Medulla oblongata (tissue), 1 donor: ENCODE measurements around the gene PARP3.

Experiments
- DNase-seq: peaks from one replicate; pipeline ENCODE4 v3.0.0-alpha.2; 2015; ENCODE audit errors: extremely low spot score

The PARP3 gene

DNA sequence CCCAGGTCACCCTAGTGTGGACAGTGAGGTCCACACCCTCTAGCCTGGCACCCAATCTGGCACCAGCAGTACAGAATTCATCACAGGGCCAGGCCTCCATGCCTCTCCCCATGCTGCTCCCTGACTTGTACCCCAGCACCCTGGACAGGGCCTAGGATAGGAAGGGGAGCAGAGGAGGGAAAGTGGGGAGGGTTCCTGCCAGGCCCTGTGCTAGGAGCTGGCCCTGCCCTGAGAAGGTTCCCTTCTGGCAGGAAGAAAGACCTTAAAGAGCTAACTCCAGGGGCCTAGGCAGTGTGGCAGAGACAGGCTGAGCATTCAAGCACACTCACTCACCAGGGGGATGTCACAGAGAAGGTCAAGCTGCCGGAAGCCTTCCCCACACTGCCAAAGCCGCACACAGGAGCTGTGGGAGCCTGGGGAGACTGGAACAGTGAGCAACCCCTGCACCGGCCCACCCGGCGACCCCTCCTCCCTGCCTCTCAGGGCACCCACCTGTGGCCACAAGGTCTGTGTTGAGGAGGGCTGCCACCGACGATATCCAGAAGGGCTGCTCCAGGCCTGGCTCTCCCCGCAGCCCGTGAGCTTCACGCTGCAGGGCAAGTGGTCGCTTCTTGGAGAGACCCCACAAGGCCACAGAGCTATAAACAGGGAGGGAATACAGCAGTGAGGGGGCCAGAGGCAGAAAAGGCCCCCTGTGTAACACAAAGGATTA lies 7.9 kb upstream of the PARP3 start:
- DNase-seq: no peak

DNA sequence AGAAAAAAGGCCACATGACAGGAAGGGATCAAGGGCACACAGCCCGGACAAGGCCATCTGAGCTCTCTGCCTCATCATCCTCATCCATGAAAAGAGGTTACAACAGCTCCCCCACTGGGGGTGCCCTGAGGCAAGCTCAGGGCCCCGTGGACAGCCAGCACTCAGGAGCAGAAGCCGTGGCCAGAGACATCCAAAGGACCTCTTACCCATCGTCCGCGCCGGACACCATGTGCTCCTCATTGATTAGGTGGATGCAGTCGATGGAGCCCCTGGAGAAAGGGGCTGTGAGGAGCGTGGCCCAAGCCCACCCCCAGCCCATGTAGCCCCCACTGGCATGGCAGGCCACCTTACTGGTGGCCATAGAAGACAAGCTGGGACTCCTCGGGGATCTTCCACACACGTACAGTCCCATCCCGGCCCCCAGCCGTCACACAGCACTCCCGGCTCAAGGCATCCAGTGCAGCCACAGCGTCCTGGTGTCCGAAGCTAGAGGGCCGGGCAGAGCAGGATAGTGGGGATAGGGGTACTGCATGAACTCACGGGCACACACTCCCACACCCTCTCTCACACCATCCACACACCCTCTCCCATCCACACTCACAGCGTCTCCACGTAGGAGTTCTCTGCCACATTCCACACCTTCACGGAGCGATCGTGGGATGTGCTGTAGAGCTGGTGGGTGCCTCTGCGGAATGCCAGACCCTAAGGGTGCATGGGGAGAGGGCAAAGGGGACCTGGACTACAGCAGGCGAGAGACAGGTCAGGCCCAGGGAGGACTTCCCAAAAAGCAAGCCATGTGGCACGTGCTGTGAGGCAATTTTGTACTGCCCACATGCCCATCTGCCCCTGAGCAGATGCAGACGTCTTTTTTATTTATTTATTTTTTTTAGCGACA lies 6.9 kb upstream of the PARP3 start:
- DNase-seq: no peak

DNA sequence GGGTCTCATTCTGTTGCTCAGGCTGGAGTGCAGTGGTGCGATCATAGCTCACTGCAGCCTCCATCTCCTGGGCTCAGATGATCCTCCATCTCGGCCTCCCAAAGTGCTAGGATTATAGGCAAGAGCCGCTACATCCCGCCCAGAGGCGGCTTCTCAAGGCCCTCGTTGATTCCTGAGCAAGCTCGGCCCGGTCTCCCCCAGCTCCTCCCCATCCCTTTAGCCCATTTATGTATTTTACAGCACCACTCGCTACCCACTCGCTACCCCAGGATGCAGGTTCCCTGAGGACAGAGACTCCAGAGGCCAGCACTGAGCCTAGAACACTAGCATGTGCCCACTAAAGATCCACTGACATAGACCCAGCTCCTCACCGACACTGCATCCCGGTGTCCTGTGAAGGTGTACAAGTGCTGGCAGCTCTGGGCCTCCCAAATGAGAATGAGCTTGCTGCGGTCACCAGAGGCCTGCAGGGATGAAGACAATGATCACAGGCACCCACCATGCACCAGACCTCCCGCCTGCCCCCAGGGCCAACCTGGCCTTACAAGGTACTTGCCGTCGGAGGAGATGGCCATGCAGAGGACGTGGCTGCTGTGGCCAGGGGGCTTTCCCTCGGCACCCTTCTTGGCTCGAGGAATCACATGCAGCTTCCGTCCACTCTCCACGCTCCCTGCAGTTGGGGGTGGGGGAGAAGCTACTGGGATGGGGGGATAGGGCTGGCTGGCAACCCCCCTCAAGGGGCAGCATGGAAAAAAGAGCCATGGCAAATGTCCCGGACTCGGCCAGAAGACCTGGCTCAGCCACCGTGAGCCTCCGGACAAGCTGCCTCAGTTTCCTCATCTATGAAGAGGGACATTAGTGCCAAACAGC lies 6.0 kb upstream of the PARP3 start:
- DNase-seq: no peak

DNA sequence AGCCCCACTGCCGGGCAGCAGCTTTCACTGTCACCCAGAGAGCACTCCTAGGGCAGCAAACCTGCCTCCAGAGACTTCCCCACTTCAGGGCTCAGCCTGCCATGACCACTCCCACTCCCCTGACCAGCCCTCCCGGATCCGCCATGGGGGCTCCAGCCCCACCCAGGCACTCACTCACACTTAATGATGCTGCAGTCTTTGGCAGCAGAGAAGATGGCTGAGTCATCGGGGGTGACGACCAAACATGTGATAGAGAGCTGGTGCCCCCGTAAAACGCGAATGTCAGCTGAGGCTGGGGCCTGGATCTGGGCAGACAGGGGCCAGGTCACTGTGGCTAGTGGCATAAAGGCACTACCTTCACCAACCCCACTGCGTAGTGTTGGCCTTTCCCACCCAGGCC lies 5.1 kb upstream of the PARP3 start:
- DNase-seq: no peak

DNA sequence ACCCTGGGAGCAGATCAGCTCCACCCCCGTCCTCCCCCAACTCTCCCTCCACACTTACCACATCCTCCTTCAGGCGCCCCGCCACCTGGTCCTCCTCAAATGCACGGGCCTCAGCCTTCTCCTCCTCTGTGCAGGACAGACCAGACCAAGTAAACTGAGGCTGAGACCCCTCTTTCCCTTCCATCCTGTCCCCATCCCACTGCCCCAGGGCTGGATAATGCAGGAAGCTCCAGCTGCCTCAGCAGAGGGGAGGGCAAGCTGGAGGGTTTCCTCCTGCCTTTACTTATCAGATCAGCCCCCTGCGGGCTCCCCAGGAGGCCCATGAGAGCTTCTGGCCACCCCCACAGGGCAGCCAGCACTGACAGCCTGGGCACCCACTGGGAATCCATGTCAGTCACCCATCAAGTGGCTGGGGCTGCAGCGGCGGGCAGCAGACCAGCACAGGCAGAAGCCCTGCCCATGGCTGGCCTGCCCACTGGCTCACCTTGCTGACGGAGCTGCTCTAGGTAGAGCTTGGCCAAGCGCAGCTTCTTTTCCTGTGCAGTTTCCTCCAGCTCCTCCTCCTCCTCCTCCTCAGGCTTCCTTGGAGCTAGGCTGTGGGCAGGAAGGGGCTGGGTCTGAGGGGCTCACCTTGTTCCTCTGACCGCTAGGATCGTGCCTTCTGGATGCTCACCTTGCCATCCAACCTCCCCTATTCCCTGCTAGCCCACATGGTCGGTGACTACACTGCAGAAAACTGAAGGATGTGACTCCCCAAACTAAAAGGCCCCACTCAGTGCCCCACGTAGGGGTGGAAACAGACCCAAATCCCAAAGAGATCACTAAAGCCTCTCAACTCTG lies 4.3 kb upstream of the PARP3 start:
- DNase-seq: no peak

DNA sequence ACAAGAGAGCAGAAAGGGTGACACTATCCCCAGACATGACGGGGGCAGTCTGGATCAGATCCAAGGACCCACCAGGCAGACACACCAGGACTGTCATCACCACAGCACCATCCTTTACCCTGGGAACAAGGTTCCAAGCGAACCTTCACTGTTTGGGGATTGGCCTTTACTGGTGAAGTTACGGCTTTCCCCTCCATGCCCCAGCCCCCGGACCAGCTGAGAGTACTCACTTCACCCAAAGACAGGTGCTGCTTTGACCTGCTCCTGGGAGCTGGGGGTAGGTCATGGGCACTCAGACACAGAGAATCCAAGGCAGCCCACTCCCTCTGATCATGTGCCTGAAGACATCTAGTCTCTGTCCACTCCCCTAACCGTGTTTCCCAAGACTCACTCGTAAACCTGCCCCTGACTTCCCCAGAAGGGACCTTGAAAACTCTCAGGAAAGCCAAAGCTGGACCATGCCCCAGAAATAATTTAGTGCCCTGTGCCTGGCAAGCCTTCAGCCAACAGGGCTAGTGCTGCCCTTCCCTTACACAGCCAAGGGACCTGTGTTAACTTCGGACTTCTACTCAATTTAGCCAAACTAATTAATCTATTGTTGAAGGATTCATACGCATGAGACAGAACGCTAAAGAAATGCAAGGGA lies 3.3 kb upstream of the PARP3 start:
- DNase-seq: no peak

DNA sequence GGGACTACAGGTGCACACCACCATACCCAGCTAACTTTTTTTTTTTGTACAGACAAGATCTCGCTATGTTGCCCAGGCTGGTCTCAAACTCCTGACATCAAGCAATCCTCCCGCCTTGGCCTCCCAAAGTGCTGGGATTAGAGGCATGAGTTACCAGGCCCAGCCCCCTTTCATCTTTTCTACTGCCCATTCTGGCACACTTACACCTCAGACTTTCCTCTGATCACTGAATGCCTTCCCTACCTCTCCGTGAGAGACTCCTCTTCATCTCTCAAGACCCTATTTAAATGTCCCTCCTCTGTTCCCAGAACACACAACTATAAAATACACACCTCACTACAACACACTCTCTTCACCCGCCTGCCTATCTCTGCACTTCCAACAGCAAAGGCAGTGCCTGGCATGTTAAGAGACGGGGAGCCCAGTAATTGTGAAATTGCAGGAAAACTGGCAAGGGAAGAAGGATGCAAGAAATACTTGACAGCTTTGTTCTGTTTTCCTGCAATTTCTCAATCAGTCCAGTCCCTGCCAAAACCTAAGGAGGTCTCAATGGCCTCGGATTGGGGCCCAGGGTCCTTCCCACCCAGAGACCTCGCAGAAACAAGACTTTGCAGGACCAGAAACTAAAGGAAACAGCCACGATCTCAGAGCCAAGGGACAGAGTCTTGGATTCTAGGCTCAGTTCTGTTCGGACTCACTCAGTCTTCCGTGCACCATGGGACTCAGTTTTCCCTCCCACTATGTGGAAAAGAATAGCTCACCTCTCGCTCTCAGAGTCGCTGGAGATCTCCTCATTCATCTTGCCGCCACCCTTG lies 1.3 kb upstream of the PARP3 start:
- DNase-seq: no peak

DNA sequence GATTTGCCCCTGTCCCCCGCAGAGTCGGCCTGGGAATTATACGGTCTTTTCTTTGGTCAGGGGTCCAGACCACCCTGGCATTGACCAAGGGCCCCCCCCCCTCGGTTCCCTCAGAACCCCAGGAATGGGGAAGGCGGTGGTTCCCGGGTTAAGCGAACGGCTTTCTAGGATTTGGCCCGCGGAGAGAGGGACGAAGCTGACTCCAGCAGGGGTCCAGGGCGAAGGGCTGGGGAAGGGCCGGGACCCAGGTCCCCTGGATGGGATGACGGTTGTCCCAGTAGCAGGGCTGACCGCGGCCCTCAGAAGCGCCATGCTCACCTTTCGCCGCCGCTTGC lies 733 bp upstream of the PARP3 start:
- no peak for DNase-seq

DNA sequence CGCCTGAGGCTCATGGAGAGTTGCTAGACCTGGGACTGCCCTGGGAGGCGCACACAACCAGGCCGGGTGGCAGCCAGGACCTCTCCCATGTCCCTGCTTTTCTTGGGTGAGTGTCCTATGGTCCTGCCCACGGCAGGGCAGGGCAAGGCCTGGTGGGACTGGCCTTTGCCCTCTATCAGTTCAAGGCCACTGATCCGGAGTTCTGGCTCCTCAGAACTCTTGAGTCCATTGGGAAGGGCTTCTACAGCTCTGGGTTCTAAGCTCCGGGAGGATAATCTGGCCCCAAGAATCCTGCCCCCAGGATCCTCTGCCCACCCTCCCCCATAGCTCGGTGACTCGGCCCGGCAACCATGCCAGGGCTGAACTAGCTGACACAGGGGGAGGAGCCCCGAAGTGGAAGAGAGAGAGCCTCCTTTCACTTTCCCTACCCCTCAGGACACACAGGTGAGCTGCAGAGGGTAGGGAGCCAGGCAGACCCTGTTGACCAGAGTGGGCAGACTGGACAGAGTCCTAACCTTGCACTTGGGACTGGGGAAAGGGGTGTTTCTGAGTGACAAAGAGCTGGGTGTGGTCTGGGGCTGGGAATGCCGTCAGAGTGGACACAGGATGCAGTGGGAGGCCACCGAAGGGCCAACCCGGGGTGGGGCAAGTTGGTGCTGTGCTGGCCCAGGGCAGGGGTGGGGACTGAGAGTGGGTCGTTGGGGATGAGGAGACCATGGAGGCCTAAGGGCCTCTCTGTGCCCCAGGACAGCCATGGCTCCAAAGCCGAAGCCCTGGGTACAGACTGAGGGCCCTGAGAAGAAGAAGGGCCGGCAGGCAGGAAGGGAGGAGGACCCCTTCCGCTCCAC lies 664 bp downstream of the PARP3 start:
- no peak for DNase-seq

DNA sequence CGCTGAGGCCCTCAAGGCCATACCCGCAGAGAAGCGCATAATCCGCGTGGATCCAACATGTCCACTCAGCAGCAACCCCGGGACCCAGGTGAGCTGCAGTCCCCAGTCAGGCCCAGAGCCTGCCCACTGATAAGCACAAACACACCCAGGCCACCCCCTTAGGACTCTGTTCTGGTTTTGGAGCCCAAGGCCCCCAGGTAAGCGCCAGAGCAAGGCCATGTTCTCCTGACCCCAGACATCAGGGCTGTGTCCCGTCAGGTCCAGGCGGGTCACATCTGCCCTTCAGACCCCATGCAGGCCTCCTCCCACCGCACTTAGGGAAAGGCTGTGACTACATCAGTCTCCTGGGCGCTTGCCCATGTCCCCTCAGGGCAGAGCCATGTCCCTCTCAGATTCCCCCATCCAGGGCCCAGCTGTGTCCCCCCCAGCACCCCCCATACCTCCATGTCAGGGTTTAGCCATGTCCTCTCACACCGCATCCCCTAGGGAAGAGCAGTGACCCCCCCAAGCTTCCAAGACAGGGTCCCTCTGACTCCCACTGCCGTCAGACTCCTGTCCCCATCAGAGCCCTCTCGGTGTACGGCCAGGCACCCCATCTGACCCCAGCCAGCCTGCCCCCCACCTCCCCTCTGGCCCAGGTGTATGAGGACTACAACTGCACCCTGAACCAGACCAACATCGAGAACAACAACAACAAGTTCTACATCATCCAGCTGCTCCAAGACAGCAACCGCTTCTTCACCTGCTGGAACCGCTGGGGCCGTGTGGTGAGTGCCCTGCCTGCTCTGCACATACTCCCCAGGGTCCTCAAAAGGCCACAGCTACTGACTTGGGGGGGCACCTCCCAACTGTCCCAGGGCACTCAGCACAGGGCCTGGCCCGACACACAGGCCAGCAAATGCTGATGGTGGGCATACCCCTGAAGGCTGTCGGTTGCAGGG lies 1.6 kb downstream of the PARP3 start:
- no peak for DNase-seq

DNA sequence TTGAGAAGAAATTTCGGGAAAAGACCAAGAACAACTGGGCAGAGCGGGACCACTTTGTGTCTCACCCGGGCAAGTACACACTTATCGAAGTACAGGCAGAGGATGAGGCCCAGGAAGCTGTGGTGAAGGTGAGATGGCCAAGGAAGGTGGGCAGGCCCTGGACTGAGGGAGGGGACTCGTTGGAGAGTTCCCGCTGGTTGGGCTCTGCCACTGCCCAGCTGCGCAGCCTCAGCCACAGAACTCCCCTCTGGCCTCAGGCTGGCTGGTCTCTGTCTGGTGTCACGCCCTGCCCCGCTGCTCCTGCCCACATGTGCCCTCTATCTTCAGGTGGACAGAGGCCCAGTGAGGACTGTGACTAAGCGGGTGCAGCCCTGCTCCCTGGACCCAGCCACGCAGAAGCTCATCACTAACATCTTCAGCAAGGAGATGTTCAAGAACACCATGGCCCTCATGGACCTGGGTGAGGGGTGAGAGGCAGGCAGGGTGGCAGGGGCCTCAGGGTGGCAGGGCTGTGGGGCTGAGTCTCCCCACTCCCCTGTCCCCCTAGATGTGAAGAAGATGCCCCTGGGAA lies 2.4 kb downstream of the PARP3 start:
- DNase-seq: no peak

DNA sequence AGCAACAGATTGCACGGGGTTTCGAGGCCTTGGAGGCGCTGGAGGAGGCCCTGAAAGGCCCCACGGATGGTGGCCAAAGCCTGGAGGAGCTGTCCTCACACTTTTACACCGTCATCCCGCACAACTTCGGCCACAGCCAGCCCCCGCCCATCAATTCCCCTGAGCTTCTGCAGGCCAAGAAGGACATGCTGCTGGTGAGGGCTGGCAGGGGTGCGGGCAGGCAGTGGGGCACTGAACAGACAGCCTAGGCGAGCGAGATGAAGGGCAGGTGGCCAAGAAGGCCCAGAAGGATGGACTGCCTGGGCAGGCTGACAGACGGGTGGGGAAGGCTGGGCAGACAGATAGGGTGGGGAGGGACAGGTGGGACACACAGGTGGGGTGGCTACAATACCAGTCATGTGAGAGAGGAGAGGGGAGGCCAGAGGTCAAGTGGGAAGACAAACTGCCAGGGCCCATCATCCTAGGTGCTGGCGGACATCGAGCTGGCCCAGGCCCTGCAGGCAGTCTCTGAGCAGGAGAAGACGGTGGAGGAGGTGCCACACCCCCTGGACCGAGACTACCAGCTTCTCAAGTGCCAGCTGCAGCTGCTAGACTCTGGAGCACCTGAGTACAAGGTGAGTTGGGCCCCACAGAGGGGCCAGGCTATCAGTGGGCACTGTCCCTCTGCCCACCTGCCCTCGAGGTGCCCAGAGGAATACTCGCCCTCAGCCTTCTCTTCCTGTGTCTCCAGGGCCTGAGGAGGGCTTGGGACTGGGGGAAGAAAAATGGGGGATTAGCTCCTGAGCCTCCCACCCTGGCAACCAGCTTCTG lies 3.1 kb downstream of the PARP3 start:
- no peak for DNase-seq

DNA sequence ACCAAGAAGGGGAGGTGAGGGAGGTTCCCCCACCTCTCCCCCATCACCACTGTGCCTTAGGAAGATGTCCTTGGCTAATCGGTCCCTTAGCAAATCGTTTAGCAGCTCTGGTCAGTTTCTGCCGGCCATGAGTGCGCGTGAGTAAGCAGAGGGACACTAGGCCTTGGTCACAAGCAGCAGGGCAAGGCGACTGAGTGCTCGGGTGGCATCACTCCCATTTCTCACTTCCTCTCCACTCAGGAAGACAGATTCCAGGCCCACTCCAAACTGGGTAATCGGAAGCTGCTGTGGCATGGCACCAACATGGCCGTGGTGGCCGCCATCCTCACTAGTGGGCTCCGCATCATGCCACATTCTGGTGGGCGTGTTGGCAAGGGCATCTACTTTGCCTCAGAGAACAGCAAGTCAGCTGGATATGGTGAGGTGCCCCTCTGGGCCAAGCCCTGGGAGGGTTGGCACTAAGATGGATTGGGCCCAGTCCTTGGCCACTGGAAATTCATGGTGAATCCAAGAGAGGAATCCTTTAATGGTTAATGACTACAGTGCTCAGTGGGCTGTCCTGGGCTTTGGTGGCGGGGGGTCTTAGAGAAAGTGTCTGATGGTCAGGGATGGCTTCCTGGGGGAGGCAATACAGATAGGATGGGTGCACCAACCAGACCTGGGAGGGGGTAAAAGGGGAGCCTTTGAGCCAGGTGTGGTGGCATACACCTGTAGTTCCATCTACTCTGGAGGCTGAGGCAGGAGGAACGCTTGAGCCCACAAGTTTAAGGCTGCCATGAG lies 4.0 kb downstream of the PARP3 start:
- DNase-seq: no peak

DNA sequence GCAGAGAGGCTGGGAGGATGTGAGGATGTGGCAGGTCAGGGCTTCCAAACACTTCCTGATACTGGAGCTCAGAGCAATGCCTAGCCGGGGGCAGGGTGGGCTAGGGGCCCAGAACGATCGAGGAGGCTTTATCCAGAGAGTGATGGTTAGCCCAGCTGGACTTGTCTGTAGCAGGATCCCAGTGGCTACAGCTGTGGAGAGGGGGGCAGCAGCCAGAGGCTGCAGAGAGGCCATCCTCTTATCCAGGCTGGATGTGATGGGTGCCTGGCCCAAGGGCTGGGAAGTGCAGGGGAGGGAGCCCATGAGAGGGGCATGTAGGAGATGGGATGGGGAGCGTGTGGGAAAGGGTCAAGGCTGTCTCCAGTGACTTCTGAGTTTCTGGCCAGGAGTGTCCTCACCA lies 4.6 kb downstream of the PARP3 start:
- DNase-seq: no peak

DNA sequence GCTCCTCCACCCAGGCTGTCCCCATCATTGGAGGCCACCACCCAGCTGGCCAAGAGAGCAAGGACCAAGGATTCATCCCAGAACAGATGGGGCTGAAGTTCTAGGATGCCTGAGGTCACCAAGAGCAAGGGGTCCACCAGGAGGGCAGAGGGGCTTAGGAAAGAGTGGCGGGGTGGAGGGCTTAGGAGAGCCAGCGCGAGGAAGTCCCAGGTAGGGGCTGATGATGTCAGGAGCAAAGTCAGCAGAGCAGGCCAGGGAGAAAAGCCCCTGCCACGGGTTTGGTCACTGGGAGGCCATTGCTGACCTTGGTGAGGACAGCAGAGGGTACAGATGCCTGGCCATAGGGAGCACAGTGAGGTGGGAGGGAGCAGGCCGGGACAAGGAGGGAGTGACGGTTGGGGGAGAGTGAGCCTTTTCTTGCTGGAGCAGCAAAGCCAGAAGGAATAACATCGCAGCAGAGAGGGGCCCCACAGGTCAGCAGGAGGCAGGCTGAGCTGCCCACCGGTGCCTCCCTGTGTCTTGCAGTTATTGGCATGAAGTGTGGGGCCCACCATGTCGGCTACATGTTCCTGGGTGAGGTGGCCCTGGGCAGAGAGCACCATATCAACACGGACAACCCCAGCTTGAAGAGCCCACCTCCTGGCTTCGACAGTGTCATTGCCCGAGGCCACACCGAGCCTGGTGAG lies 5.2 kb downstream of the PARP3 start:
- no peak for DNase-seq
